GM12875 (cell line): Measurements from ENCODE around the gene FCAMR.

Experiments
- H3K4me3 ChIP-seq: one replicate; pipeline ENCODE4 v1.5.1; 2011; ENCODE audit warnings: low read depth, low read length, control low read depth
- TF ChIP-seq, protein P1 (sequence below): IDR thresholded peaks from 2 replicates; pipeline ENCODE4 v1.5.1; 2011; ENCODE audit warnings: low read depth, mild to moderate bottlenecking, control low read depth, inconsistent platforms, low read length, moderate library complexity, borderline replicate concordance; ENCODE audit not compliant: insufficient read depth

FCAMR gene

DNA sequence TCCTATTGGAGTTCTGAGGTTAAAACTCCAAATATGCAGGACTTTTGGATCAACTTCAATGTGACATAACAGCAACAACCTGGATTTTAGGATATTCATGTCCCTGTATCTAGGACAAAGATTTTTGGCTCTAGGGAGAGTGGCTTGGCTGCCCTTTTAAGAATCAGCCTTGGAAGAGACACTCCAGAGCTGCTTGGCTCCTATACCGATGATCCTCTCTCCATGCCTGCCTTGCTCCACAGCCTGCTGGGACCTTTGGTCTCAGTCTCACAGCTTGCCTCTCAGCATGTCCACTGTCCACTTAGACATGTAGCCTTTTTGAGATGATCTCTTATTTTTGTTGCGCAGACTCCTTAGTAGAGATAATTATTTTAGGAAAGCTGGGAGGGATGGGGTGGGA lies 44.0 kb downstream of the FCAMR start:
- H3K4me3 ChIP-seq = no peak overlapping the region
- TF ChIP-seq, protein P1, sequence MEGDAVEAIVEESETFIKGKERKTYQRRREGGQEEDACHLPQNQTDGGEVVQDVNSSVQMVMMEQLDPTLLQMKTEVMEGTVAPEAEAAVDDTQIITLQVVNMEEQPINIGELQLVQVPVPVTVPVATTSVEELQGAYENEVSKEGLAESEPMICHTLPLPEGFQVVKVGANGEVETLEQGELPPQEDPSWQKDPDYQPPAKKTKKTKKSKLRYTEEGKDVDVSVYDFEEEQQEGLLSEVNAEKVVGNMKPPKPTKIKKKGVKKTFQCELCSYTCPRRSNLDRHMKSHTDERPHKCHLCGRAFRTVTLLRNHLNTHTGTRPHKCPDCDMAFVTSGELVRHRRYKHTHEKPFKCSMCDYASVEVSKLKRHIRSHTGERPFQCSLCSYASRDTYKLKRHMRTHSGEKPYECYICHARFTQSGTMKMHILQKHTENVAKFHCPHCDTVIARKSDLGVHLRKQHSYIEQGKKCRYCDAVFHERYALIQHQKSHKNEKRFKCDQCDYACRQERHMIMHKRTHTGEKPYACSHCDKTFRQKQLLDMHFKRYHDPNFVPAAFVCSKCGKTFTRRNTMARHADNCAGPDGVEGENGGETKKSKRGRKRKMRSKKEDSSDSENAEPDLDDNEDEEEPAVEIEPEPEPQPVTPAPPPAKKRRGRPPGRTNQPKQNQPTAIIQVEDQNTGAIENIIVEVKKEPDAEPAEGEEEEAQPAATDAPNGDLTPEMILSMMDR = no peak

DNA sequence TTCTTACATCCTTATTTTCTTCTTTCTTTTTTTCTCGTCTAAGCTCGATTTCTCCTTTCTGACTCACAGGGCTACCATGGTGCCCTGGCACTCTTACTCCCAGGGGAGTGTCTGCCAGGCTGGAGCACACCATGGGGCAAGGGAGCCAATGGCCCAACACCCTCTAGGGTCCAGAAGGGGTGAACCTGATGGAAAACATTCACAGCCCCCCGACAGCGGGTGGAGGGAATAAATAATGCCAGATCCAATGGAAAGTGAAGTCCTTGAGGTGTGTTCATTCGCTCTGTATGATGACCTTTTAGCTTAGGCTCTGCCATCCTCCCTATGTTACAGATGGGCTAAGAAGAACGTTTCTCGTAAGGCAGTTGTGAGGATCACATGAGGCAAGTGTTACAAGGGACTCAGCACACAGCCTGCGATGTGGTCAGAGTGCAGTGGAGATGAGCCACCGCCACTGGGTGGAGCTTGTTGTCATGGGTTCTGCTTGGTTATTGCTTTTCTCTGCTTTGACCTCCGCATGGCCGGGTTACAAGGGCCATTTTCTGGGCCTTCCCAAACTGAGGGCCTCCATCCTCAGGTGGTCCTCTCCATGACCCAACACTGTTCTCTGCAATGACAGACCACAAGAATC lies 45.0 kb downstream of the FCAMR start:
- H3K4me3 ChIP-seq = no peak overlapping the region
- TF ChIP-seq, protein P1 = peak; percentile 26; the same call in 1 of the 2 replicates

DNA sequence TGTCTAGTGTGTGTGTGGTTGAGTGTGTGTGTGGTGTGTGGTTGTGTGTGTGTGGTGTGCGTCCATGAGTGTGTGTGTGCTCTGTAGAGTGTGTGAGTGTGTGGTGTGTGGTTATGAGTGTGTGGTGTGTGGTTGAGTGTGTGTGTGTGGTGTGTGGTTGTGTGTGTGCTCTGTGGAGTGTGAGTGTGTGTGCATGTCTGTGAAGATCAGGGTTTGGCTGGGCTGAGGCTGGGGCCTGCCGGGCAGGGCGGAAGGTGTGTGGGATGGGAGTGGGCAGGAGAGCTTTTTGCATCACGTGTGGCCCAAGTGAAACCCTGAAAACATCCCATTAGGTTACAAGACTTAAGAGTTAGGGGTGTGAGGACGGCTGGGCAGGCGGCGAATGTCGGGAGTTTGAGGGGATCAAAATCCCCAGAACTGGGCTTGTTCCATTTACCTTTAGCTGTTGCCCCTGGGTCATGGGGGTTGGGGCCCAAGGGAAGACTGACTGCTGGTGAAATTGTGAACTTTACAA lies 45.6 kb downstream of the FCAMR start:
- H3K4me3 ChIP-seq = no peak overlapping the region
- TF ChIP-seq, protein P1 = no peak

DNA sequence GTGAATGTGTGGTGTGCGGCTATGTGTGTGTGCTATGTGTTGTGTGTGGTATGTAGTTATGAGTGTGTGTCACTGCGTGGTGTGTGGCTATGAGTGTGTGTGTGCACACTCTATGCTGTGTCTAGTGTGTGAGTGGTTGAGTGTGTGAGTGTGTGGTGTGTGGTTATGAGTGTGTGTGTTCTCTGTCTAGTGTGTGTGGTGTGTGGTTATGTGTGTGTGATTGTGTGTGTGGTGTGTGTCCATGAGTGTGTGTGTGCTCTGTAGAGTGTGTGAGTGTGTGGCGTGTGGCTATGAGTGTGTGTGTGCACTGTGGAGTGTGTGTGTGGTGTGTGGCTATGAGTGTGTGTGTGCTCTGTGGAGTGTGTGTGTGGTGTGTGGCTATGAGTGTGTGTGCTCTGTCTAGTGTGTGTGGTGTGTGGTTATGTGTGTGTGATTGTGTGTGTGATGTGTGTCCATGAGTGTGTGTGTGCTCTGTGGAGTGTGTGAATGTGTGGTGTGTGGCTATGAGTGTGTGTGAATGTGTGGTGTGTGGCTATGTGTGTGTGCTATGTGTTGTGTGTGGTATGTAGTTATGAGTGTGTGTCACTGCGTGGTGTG lies 46.2 kb downstream of the FCAMR start:
- peak overlapping the region; percentile 38 for H3K4me3 ChIP-seq

DNA sequence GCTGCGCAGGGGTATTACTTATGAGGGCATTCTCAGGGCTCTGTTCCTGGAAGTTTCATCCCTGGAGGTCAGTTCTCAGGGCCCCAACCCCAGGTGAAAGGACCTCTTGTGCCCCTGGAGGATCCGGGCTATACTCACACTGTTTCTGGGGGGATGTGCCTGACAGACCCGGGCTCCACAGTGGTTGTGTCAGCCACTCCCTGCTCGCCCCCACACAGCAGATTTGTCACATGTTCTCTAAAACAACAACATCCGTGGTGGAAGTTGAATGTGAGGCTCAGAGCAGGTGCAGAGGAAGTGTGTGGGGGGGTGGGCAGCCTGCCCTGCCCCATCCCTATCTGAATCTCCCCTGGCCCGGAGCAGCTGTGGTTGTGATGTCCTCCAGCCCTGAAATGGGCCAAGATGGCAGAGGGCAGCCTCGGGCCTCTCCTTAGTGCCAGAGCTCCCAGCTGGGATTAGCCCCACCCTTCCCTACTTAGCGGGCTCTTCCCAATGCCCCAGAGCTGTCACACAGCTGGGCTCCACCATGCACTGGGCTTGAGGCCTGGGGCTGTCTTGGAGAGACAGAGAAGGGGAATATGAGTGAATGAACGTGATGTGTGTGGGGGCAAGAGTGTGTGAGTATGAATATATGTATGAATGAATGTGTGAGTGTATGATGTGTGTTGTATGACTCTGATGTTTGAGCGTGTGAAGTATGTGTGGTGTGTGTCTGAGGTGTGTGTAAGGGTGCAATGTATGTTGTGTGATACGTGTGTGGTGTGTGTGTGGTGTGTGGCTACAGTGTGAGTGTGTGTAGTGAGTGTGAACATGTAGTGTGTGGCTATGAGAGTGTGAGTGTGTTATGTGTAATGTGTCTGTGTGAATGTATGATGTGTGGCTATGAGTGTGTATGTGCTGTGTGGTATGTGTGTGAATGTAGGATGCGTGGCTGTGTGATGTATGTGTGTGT lies 47.0 kb downstream of the FCAMR start:
- peak overlapping the region; percentile 38 for H3K4me3 ChIP-seq
- TF ChIP-seq, protein P1 = no peak

DNA sequence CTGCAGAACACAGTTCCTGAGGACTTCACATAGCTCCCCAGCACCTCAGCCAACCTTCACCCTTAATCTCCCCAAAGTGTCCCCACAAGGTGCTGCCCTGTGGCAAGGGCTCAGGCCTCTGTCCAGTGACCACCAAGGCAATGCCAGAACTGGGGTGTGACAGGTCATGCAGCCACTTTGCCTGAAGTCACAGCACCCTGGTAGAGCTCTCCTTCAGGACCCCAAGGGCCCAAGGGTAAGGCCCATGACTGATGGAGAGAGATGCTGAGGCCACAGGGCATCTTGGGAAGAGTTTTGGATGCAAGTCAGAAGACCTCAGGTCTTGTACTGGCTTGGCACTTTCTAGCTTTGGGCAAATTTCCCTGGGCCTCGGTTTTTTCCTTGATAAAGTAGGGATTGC lies 47.7 kb downstream of the FCAMR start:
- peak overlapping the region; percentile 22 for H3K4me3 ChIP-seq
- TF ChIP-seq, protein P1 = no peak

DNA sequence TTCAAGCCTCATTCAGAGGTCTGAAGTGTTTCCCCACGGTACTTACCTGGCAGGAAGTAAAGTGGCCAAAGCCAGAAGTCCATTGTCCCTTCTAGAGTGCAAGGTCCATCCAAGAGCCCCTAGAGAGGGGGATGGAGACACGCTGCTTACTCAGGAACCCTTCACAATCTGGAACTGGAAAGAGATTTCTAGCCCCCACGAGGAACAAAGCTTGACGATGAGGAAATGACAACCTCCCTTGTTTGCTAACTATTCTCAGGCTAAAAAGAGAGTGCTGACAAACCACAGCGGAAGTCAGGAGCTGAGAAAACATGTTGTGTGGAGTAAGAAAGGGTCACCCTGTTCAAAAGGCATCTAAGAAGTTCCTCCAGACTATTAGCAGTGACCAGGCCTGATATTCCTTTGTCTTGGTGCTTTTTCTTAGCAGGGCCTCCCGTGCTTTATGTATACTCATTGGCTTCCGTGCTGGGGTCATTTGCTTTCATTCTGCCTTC lies 48.4 kb downstream of the FCAMR start, which contains the start of gene FCMR:
Gene FCMR (minus strand): TSS at position 170 of the 494 bp plus-strand sequence. CDS start 87 bp downstream, at position 83.
- peak within 1 kb of the TSS; percentile 76 for H3K4me3 ChIP-seq
- TF ChIP-seq, protein P1 = no peak
